Measurements from ENCODE around the gene RAD51B. TPM values are rescaled to one million over a fixed set of nuclear protein-coding genes. Genes with fewer than 3 reads are reported as not detected.

RAD51B gene
- total RNA-seq, 1 experiment from 2014 or later: 16.7 TPM

DNA sequence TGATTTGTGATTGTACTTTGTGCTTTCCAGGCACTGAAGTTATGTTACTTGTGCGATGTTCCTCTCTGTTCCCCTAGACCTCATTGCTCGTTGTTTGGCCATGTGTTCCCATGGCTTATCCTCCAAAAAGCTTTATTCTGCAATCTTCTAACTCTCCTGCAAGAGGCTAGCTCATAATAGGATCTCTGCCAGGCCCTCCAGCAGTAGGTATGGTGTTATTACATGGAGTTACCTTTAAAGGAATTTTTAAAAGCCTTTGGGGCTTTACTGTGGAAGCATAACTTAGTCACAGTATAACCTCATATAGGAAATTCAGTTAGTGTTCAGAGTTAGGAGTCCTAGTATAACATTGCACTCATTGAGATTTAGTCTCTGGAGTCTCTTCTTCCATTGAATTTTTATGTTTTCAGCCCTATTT lies 292.3 kb downstream of the RAD51B start:
- H3K56ac ChIP-seq (ENCODE audit: insufficient read length, low read depth, low read length): no peak overlapping the region
- WGBS (ENCODE audit: extremely low coverage, insufficient read length, low lambda C conversion rate): no CpG with 5 or more reads among the region's 2 CpGs
- Mint-ChIP-seq H3K36me3 (ENCODE audit: insufficient read depth in 1 of 3, low read depth in 3 of 3) (no peaks in the 10 kb centered on the region), H3K27me3 (ENCODE audit: low read depth) (no peaks in the 10 kb centered on the region), H3K9me3 (no peaks in the 10 kb centered on the region), H3K4me3 (no peak overlapping the region), H3K27ac (no peak overlapping the region), H3K4me1 (peaks cover 3 to 21% of the 10 kb centered on the region in 2 experiments; a peak in 3 of 4 replicates)
- no peaks in the 10 kb centered on the region for H3K79me1 ChIP-seq (ENCODE audit: insufficient read depth, low read depth, low read length, poor library complexity, severe bottlenecking)
- H2AK5ac ChIP-seq (ENCODE audit: insufficient read length, low read length): no peak overlapping the region
- H3K79me2 ChIP-seq (ENCODE audit: insufficient read depth, low read length): no peaks in the 10 kb centered on the region
- H3K27ac ChIP-seq (ENCODE audit: insufficient read length, low read depth, low read length): no peak overlapping the region
- no peak overlapping the region for H2BK20ac ChIP-seq (ENCODE audit: low read depth, low read length, poor library complexity, severe bottlenecking)
- no peaks in the 10 kb centered on the region for H3K9me3 ChIP-seq (ENCODE audit: control insufficient read depth, low read depth, low read length)
- no peak overlapping the region for H2BK12ac ChIP-seq (ENCODE audit: insufficient read length, low read depth, low read length)
- no peak overlapping the region for H2BK15ac ChIP-seq (ENCODE audit: low read depth, low read length)
- TF ChIP-seq, protein P1, sequence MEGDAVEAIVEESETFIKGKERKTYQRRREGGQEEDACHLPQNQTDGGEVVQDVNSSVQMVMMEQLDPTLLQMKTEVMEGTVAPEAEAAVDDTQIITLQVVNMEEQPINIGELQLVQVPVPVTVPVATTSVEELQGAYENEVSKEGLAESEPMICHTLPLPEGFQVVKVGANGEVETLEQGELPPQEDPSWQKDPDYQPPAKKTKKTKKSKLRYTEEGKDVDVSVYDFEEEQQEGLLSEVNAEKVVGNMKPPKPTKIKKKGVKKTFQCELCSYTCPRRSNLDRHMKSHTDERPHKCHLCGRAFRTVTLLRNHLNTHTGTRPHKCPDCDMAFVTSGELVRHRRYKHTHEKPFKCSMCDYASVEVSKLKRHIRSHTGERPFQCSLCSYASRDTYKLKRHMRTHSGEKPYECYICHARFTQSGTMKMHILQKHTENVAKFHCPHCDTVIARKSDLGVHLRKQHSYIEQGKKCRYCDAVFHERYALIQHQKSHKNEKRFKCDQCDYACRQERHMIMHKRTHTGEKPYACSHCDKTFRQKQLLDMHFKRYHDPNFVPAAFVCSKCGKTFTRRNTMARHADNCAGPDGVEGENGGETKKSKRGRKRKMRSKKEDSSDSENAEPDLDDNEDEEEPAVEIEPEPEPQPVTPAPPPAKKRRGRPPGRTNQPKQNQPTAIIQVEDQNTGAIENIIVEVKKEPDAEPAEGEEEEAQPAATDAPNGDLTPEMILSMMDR (conservative IDR thresholded peaks at IDR 0.05): no peak
- H4K91ac ChIP-seq (ENCODE audit: insufficient read length, low read depth, low read length): no peak overlapping the region
- H3K18ac ChIP-seq (ENCODE audit: insufficient read length, low read depth, low read length): no peak overlapping the region
- no peak overlapping the region for H3K9ac ChIP-seq (ENCODE audit: extremely low read depth, insufficient read length, low read length)
- H3T11ph ChIP-seq (ENCODE audit: low read length): no peak overlapping the region
- H4K5ac ChIP-seq (ENCODE audit: insufficient read length, low read depth, low read length): no peak overlapping the region
- no peak overlapping the region for H2BK120ac ChIP-seq (ENCODE audit: low read depth, low read length, poor library complexity, severe bottlenecking)
- no peaks in the 10 kb centered on the region; the same call in 1 of the 2 replicates for H3K27me3 ChIP-seq (ENCODE audit: insufficient read depth, low read length)
- H3K14ac ChIP-seq (ENCODE audit: insufficient read depth, low read length): no peak overlapping the region
- no peak overlapping the region for H2BK5ac ChIP-seq (ENCODE audit: insufficient read length, low read length)
- H4K20me1 ChIP-seq (ENCODE audit: control insufficient read depth, insufficient read depth, insufficient read length): no peaks in the 10 kb centered on the region
- H4K8ac ChIP-seq (replicated peaks; ENCODE audit: insufficient read length, low read depth, low read length): no peak overlapping the region
- H3K4me2 ChIP-seq (ENCODE audit: insufficient read depth, insufficient read length, low read length): no peak overlapping the region
- no peak for DNase-seq
- H3K4ac ChIP-seq (ENCODE audit: low read depth, low read length): no peak overlapping the region
- no peaks in the 10 kb centered on the region for H3K23me2 ChIP-seq (ENCODE audit: insufficient read length, low read depth, low read length, poor library complexity, severe bottlenecking)
- no peak overlapping the region for H2AFZ ChIP-seq (ENCODE audit: low read length)
- no peak overlapping the region for H3K23ac ChIP-seq (ENCODE audit: insufficient read length, low read depth, low read length)
- no peaks in the 10 kb centered on the region for H3K4me1 ChIP-seq (ENCODE audit: insufficient read depth, low read length)
